GM19239 (cell line): Measurements from ENCODE around the gene CCDC197.

Experiments
- DNase-seq: peaks from one replicate; pipeline ENCODE4 v3.0.0; 2011; ENCODE audit warnings: low spot score; ENCODE audit not compliant: insufficient read length
- FAIRE-seq: peaks from 2 replicates; lab custom pipeline; 2011; peaks lifted over from hg19 to GRCh38; lab: Jason Lieb, UNC

Gene CCDC197

DNA sequence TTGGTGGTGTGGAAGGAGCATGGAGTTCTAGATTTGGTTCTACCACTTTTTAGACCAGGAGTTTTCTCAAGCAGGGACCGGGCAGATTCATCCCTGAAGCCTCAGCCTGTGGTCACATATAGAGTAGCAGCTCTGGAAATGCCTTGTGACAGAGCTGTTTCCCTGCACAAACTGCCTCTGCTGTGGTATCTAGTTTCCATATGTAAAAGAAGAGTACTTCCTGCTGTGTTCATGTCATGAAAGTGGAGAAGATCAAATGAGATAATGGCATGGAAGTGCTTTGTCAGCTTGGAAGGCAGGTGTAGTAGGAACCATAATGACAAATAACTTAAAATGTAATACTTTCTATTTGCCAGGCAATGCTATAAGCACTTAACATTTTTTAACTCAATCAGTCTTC is 55.1 kb downstream of the CCDC197 start:
- no peak for FAIRE-seq
- DNase-seq, result no peak

DNA sequence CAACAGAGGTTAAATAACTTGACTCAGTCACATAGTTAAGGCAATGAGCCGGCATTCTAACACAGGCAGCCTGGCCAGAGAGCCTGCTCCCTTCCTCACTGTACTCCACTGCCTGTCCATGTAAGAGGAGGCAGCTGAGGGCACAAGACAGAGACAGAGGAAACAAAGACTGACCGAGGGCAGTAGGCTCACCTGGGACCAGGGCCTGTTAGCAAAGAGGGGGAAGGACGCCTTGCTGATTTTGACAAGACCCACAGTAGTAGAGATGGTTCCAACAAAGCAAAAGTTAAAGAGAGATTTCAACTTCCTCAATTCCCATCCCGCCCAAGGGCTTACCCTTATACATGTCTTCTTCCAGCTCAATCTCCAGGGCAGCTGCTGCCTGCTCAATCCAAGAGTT is 55.6 kb downstream of the CCDC197 start:
- DNase-seq, result no peak
- no peak for FAIRE-seq

DNA sequence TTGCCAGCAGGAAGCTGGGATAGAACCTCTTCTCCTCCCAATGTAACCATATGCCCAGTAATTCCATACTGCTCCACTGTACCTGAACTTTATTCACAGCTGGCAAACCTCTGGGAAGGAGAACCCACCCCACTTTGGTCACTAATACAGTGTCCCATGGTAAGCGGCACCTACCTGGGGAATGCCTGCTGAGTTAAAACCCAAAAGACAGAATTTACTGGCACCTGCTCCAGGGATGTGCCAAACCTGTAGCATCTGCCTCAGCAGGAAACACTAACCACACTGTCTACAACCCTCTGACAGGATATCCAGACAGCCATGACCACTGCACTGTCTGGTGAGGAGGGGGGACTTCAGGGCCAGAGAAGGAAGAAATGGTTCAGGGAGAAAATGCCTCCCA is 57.3 kb downstream of the CCDC197 start:
- DNase-seq (no peak), FAIRE-seq (no peak)

DNA sequence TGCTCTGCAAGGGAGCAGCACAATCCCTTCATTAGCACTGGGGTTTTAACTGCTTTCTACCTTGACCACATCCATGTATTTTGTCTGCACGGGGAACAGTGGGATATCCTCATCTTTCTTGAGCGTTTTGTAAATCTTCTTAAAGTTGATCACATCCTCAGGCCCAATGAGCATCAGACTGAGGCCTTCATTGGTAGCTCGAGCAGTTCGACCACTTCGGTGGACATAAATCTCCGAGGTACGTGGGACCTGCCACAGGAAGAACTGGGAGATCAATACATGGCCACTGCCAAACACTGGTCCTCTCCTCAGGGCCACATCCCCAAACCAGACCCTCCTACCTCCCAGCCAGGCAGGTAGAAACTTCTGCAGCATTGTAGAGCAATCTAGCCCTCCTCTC is 57.8 kb downstream of the CCDC197 start:
- no peak for FAIRE-seq
- DNase-seq, result no peak

DNA sequence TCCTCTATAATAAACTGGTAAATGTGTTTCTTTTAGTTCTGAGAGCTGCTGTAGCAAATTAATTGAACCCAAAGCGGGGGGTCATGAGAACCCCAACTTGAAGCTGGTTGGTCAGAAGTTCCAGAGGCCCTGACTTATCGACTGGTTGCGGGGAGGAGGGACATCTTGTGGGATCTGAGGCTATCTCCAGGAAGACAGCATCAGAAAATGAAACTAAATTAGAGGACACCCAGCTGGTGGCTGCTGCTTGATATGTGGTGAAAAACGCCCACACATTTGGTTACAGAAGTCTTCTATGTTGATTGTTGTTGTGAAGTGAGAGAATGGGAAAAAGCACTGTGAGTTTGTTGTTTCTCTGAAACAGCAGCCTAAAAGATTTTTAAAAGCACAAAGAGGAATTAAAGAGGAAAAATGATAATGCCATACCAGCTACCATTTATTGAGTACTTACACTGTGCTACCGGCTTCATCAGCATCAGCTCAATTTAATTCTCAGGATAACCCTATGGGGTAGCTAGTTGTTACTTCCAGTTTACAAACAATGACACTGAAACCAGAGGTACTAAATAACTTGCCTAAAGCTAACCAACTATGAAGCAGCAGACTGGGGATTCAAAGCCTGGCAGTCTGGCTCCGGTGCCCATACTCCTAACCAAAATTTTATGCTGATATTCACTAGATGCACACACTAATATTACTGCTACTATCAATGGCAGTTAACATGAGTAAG is 59.6 kb downstream of the CCDC197 start:
- FAIRE-seq (peak; percentile 76), DNase-seq (no peak)

DNA sequence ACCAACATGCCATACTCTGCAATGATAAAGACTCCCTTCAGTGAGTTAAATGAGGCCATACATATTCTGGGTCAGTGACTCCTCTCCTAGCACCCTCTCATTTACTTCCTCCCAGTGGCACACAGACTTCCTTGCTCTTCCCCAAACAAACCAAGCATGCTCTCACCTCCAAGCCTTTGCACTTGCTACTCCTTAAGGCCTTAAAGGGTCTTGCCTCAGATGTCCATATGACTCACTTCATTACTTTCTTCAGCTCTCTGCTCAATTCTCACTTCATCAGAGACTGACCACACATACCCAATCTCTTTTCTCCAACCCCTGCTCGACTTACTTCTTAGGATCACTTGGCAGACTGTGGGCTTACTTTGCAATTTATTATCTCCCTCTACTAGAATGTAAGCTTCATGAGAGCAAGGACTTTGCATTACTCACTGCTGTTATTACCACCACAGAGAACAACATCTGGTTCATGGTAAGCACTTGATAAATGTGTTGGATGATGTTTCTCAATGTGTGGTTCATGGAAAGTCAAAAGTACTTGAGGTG is 61.1 kb downstream of the CCDC197 start:
- DNase-seq, result no peak
- no peak for FAIRE-seq
